K562 (cell line): Measurements from ENCODE around the gene CCL4.

Experiments used
- HNRNPK ChIP-seq: fragments of 200-400 bp; formaldehyde crosslinking; IDR thresholded peaks from one replicate; pipeline ENCODE4 v1.6.1; 2018; ENCODE audit warnings: mild to moderate bottlenecking, low read depth, low read length; ENCODE audit not compliant: poor library complexity, severe bottlenecking
- RBBP5 ChIP-seq: fragments of 200-600 bp; sonication (generic); IDR thresholded peaks from 2 replicates; pipeline ENCODE4 v1.6.1; 2012; ENCODE audit warnings: borderline replicate concordance, mild to moderate bottlenecking, low read length, control low read depth, inconsistent platforms; ENCODE audit not compliant: insufficient read depth, poor library complexity, severe bottlenecking

GRCh38 chr17:36068524-36068923 is 35.1 kb upstream of the CCL4 start:
- TF ChIP-seq HNRNPK = no peak
- no peak for TF ChIP-seq RBBP5
